Skeletal muscle tissue (tissue), 4 donors: Measurements from ENCODE around the gene SCAMP4. TPM values are rescaled to one million over a fixed set of nuclear protein-coding genes. Genes with fewer than 3 reads are reported as not detected.
"Not testable (repeated sequence)": the region's sequence is repeated elsewhere in the genome, so short reads cannot be mapped to it uniquely, and the experiment has no call there.

Experiments
- H3K27ac ChIP-seq: one replicate; pipeline ENCODE4 v1.7.0; 2013; ENCODE audit warnings: mild to moderate bottlenecking, low read depth, low read length, inconsistent platforms
- H3K27me3 ChIP-seq, 3 donors: one replicate each; pipeline ENCODE4 v1.7.0; 2013; ENCODE audit warnings: low read length in 3 of 3; ENCODE audit not compliant: control insufficient read depth in 3 of 3, insufficient read depth in 3 of 3
- H3K36me3 ChIP-seq, 3 donors: one replicate each; pipeline ENCODE4 v1.7.0; 2013; ENCODE audit warnings: low read length in 3 of 3; ENCODE audit not compliant: control insufficient read depth in 3 of 3, insufficient read depth in 3 of 3
- H3K4me1 ChIP-seq, 3 donors: one replicate each; pipeline ENCODE4 v1.7.0; 2013; ENCODE audit warnings: low read length in 3 of 3, mild to moderate bottlenecking in 3 of 3; ENCODE audit not compliant: control insufficient read depth in 3 of 3, insufficient read depth in 3 of 3
- H3K4me3 ChIP-seq, 3 donors: one replicate each; pipeline ENCODE4 v1.7.0; 2013; ENCODE audit warnings: low read length in 3 of 3
- H3K9ac ChIP-seq, 3 donors: one replicate each; pipeline ENCODE4 v1.7.0; 2013; ENCODE audit warnings: low read length in 3 of 3, mild to moderate bottlenecking in 3 of 3, moderate library complexity in 2 of 3, low read depth in 1 of 3
- H3K9me3 ChIP-seq, 3 donors: one replicate each; pipeline ENCODE4 v1.7.0; 2013; ENCODE audit warnings: low read length in 3 of 3; ENCODE audit not compliant: control insufficient read depth in 3 of 3
- total RNA-seq: library from RNA; depleted of rRNA; stranded (reverse); fragments of >200 nt; gene quantifications from one replicate; pipeline ENCODE4 v1.2.3, GENCODE V29; 2014
- donor health status: Osteomylitis.

Gene SCAMP4
- total RNA-seq, 1 donor from 2014 or later, result 8.9 TPM

DNA sequence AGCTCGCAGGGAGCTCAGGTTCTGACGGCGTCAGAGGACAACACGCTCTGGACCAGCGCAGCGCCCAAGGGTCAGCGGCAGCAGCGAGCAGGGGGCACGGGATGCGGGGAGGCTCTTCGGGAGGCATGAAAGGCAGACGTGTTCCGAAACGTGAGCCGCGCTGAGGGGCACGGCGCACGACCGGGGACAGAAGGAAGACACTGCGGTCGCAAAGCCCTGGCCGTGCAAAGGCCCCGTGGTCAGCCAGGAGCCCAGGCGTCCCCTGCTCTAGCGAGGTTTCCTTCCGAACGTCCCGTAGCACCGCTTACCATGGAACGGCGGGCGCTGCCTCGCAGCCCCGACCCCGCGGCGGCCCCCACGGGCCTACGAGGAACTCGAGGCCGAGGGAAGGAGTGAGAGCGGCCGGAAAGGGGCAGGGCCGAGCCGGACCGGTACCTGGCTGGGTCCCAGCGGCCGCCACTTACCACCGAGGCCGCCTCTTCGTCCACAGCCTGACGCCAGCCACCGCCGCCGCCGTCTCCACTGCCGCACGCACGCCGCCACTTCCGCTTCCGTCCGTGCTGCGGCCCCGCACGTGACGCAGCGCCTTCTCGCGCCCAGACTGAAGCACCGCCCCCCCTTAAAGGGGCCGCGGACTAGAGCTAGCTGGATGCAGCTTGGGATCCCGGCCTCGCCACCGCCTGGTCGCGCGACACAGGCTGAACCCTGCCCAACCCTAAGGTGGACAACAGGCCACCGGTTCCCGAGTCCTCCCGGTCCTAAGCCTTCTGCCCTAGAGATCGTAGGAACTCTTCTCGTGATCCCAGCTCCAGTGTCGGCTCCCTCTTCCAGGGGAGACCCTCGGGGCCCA is 29.3 kb upstream of the SCAMP4 start:
- peaks cover 36 to 40% (median 37%) of the 10 kb centered on the region in 3 donors for H3K4me1 ChIP-seq
- peak overlapping the region; percentile 85 to 95 (median 91) for H3K9ac ChIP-seq
- H3K36me3 ChIP-seq, result peaks cover 0 to 6% (median 4%) of the 10 kb centered on the region in 3 donors
- H3K27ac ChIP-seq, result peak overlapping the region; percentile 81
- no peaks in the 10 kb centered on the region for H3K9me3 ChIP-seq
- no peaks in the 10 kb centered on the region for H3K27me3 ChIP-seq
- peak overlapping the region; percentile 86 to 96 (median 94) for H3K4me3 ChIP-seq

DNA sequence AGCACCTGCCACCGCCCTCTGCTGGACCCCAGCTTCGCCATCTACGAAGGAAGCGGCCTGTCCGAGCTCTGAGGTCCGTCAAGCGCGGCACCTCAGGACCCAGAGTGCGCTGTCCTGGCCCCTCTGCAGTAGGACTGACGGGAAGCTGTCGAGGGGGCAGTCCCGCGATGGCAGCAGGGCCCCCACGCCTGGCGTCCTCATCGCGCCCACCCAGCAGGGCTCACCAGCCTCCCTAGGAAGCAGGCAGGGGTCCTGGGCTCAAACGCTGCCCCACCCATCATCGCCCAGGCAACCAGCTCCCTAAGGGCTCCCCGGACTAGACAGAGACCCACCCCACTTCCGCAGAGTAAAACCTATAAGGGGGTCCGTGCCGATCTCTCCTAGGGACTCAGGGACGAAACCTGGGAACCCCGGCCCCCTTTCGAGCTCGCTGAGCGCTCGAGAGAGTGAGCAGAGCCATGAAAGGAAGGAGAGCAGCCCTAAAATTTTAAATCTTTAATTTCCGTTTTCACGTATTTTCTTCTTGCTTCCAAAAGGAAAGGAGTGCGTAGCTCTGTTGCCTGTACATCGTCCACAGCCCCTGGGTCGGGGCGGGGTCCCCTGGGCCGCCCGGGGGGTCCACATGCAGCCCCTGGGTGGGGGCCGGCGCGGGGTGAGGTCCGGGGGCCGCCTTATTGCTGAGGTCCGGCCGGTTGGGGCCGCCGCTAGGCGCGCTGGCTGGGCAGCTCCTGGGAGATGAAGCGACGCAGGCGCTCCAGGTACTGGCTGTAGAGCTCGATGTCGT is 28.5 kb upstream of the SCAMP4 start:
- Histone ChIP-seq H3K4me1 (peaks cover 36 to 42% (median 37%) of the 10 kb centered on the region in 3 donors), H3K9ac (peak overlapping the region; percentile 84 to 95 (median 85)), H3K27ac (peak overlapping the region; percentile 81), H3K4me3 (peak overlapping the region; percentile 86 to 96 (median 94))
- H3K36me3 ChIP-seq, H3K9me3 ChIP-seq, H3K27me3 ChIP-seq: not testable (repeated sequence)

DNA sequence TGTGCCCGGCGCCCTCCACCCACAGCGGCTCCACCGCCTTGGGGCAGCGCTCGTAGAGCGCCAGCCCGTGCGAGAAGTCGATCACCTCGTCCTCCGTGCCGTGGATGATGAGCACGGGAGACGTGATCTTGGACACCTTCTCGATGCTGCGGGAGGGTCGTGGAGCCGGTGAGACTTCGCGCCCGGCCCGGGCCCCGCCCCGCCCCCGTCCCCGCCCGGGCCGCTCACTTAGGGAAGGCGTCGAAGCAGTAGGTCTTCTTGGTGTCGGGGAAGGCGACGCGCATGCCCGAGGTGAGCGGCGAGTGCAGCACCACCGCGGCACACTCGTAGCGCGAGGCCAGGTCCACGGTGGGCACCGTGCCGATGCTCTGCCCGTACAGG is 27.9 kb upstream of the SCAMP4 start:
- H3K27me3 ChIP-seq, result not testable (repeated sequence)
- peaks cover 35 to 47% (median 36%) of the 10 kb centered on the region in 3 donors for H3K4me1 ChIP-seq

DNA sequence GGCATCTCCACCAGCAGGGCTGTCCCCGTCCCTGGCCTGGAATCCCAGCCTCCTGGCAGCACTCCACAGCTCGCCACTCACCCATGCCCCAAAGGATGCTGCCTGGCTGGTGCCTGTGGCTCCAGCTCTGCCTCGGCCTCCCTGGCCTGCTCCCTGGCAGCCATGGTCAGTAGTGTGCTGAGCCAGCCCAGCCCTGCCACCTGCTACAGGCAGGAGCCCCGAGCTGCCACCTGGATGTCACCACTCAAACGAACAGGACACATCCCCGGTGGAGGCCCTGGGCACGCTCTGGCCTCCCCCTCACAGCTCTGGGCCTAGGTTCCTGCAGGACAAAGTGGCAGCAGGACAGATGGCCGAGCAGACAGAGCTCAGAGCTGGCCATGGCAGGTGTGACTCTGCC is 26.6 kb upstream of the SCAMP4 start:
- H3K27ac ChIP-seq, H3K36me3 ChIP-seq, H3K27me3 ChIP-seq, H3K9me3 ChIP-seq, H3K4me3 ChIP-seq, H3K9ac ChIP-seq: not testable (repeated sequence)
- H3K4me1 ChIP-seq, result peaks cover 36 to 47% (median 41%) of the 10 kb centered on the region in 3 donors

More for the DNA sequence above, 27.9 kb upstream of the SCAMP4 start:
- H3K27ac ChIP-seq, H3K9ac ChIP-seq, H3K4me3 ChIP-seq, H3K36me3 ChIP-seq, H3K9me3 ChIP-seq: not testable (repeated sequence)

DNA sequence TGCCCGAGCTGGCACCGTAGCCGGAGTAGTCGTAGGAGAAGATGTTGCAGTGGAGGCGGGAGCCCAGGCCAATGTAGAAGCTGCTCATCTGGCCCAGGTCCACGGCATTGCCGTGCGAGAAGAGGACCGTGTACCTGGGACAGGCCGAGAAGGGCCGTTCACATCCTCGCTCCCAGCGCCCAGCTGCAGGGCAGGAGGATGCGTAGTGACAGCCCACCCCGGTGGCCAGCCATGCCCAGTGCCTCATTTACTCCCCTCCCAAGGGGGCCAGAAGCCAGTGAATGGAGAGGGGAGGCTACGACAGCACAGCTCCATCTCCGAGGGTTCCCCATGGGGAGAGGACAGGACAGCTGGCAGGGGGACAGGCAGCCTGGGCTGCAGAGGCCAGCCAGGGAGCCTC is 25.2 kb upstream of the SCAMP4 start:
- not testable (repeated sequence) for H3K36me3 ChIP-seq, H3K9me3 ChIP-seq, H3K27ac ChIP-seq, H3K4me3 ChIP-seq, H3K27me3 ChIP-seq, H3K9ac ChIP-seq
- peaks cover 37 to 51% (median 39%) of the 10 kb centered on the region in 3 donors for H3K4me1 ChIP-seq

DNA sequence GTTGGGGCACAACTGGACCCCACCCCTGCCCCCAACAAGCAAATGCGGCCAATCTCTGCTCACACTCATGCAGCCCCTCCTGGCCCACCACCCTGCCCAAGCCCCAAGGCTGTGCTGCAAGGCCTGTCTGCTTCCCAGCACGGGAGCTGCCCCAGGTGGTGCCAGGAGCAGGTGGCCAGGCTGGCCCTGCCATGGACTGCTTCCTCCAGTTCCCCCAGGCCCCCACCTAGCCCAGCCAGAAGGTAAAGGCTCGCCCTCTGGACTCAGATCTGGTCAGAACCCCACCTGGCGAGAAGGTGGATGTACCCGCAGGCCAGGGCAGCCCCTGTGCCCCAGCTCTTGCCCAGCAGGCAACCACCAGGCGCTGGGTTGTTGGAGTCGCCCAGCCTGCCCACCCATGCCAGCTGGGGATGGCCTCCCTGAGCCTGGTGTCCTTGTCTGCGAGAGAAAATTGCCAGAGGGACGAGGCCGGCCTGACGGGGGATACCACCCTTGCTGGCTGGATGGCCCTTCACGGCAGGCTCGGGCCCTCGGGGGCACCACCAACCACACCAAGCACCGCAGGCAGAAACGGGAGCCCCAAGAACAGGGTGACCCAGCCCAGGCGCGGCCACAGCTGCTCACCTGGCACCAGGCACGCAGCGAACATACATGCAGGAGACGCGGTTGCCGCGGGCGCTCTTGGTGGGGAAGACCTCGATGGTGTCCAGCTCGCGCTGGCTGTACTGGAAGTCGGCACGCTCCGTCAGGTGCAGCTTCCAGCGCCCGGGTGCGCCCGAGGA is 24.4 kb upstream of the SCAMP4 start:
- peaks cover 0 to 4% (median 2%) of the 10 kb centered on the region in 3 donors for H3K36me3 ChIP-seq
- H3K9ac ChIP-seq, result peak overlapping the region in 1 of 3 donors; percentile 57
- H3K27me3 ChIP-seq, result no peaks in the 10 kb centered on the region
- no peak overlapping the region for H3K4me3 ChIP-seq
- no peak overlapping the region for H3K27ac ChIP-seq
- no peaks in the 10 kb centered on the region for H3K9me3 ChIP-seq
- H3K4me1 ChIP-seq, result peaks cover 33 to 49% (median 35%) of the 10 kb centered on the region in 3 donors

DNA sequence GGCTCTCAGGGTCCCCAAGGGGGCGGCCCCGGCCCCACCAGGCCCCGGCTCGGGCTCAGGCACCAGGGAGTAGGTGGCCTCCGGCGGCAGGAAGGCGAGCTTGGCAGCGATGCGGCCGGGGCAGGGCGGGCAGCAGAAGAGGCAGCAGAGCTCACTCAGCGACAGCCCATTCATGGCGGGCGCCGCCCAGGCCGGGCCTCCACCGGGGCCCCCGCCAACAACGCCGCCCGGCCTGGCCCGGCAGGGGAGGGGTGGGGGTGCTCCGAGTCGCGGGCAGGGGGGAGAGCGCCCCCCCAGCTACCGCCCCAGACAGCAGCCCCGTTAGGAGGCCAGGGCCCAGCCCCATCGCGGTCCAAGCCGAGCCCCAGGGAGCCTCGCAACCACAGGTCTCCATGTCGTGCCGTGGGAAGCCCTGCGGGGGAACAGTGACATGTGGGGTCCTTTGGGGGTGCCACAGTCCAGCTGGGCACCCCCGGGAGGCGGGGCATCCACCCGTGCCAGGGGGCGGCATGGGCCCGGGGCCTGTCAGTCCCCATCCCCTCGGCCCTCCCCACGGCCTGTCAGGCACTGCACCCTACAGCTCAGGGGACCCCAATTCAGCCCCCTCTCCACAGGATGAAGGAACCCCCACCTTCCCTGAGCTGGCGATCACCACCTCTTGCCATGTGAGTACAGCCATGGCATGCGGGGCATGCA is 23.7 kb upstream of the SCAMP4 start:
- not testable (repeated sequence) for H3K27me3 ChIP-seq, H3K36me3 ChIP-seq, H3K4me3 ChIP-seq, H3K9me3 ChIP-seq
- Histone ChIP-seq H3K27ac (peak overlapping the region; percentile 69), H3K9ac (peak overlapping the region in 1 of 3 donors; percentile 16), H3K4me1 (peaks cover 29 to 44% (median 30%) of the 10 kb centered on the region in 3 donors)

DNA sequence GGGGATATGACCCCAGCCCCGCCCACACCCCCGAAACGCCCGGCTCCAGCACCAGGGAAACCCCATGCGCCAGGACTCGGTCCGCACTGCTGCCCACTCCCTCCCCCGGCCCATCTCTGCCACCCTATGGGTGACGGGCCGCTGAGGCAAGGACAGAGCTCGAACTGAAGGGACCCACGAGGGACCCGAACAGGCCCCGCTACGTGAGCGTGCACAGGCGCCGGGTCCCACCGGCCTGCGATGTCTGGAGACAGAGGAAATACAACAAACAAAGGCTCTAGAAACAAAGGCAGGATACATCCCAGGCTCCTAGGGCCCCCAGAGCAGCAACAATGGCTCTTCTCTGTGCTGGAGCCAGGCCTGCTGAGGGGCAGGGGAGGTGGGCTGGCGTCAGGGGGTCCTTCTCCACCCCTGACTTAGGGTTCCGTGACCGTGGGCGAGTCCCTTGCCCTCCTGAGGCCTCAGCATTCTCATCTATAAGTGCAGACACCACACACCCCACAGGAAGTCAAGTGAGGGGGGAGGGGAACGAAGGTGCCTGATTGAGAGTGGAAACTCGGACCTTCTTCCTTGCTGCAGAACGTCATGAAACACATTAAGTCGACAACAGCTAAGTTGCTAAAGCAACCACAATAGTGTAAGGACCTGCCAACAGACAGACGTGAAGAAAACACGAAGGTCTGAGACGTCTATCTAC is 23.0 kb upstream of the SCAMP4 start:
- Histone ChIP-seq H3K9me3 (no peaks in the 10 kb centered on the region), H3K9ac (peak overlapping the region in 1 of 3 donors; percentile 90), H3K27me3 (no peaks in the 10 kb centered on the region), H3K27ac (peak overlapping the region; percentile 69), H3K4me1 (peaks cover 28 to 42% (median 28%) of the 10 kb centered on the region in 3 donors), H3K36me3 (peaks cover 0 to 4% (median 2%) of the 10 kb centered on the region in 3 donors), H3K4me3 (peak overlapping the region in 2 of 3 donors; percentile 56 to 89)
